B cell (primary cell): ENCODE measurements around the gene DLGAP5. TPM values are rescaled to one million over a fixed set of nuclear protein-coding genes. Genes with fewer than 3 reads are reported as not detected.

Experiments used
- ATAC-seq: fragments of 200-7000 bp; cut with Tn5 transposase; one replicate; pipeline ENCODE4 v1.10.0; 2021; ENCODE audit warnings: low read depth, mild to moderate bottlenecking, moderate number of reproducible peaks, moderate library complexity
- CTCF ChIA-PET: fragments of 350-600 bp; sonication (Branson Sonifier 250); formaldehyde crosslinking; loops from one replicate; lab custom pipeline; 2021; ENCODE audit warnings: antibody characterized with exemption, inconsistent platforms; lab: Charles Lee
- POLR2A ChIA-PET: fragments of 350-600 bp; sonication (Branson Sonifier 250); formaldehyde crosslinking; loops from one replicate; lab custom pipeline; 2021; ENCODE audit warnings: antibody characterized with exemption; lab: Charles Lee
- DNase-seq: peaks from one replicate; pipeline ENCODE4 v3.0.0; 2013
- H2AFZ ChIP-seq: 2 replicates; pipeline ENCODE4 v1.6.1; 2012; ENCODE audit warnings: mild to moderate bottlenecking, low read depth, low read length; ENCODE audit not compliant: insufficient read depth, poor library complexity, severe bottlenecking
- H3K27ac ChIP-seq, 2 donors: 1 replicate in 1 of 2; 2 replicates in 1 of 2; pipeline ENCODE4 v1.5.1; 2012 to 2013; ENCODE audit warnings: low read length in 2 of 2, mild to moderate bottlenecking in 2 of 2, moderate library complexity in 1 of 2
- H3K27me3 ChIP-seq, 4 experiments: fragments of 200-600 bp in 1 of 4; sonication (generic) in 1 of 4; replicated peaks in 1 of 4; 1 replicate in 2 of 4; 2 replicates in 2 of 4; pipeline versions ENCODE4 v1.6.1 to v1.7.0; 2013 to 2016; ENCODE audit warnings: low read length in 3 of 4, mild to moderate bottlenecking in 2 of 4, mixed read lengths in 1 of 4, moderate library complexity in 1 of 4; ENCODE audit not compliant: insufficient read depth in 4 of 4, control insufficient read depth in 3 of 4; ENCODE audit errors: control extremely low read depth in 1 of 4
- H3K36me3 ChIP-seq, 2 experiments: replicated peaks in 1 of 2; 1 replicate in 1 of 2; 2 replicates in 1 of 2; pipeline versions ENCODE4 v1.6.1 to v1.7.1; 2013; ENCODE audit warnings: low read length in 1 of 2; ENCODE audit not compliant: insufficient read depth in 2 of 2, control insufficient read depth in 1 of 2; ENCODE audit errors: control extremely low read depth in 1 of 2, extremely low read depth in 1 of 2
- H3K4me1 ChIP-seq, 2 donors: fragments of 200-600 bp in 1 of 2; sonication (generic) in 1 of 2; 1 replicate in 1 of 2; 2 replicates in 1 of 2; pipeline versions ENCODE4 v1.5.1 to v1.6.1; 2013 to 2017; ENCODE audit warnings: low read length in 2 of 2; ENCODE audit not compliant: control insufficient read depth in 2 of 2, insufficient read depth in 2 of 2
- H3K4me2 ChIP-seq: replicated peaks from 2 replicates; pipeline ENCODE3; 2012; ENCODE audit warnings: mild to moderate bottlenecking, low read depth, low read length; ENCODE audit not compliant: poor library complexity, severe bottlenecking
- H3K4me3 ChIP-seq, 5 experiments: fragments of 200-600 bp in 1 of 5; sonication (generic) in 1 of 5; 1 replicate in 3 of 5; 2 replicates in 2 of 5; pipeline versions ENCODE4 v1.5.1 to v1.7.0; 2011 to 2016; ENCODE audit warnings: low read length in 4 of 5, mild to moderate bottlenecking in 4 of 5, low read depth in 2 of 5, control low read depth in 1 of 5, moderate library complexity in 1 of 5; ENCODE audit not compliant: insufficient read depth in 1 of 5; ENCODE audit errors: control extremely low read depth in 1 of 5, extremely low read depth in 1 of 5
- H3K79me2 ChIP-seq: fragments of 200-600 bp; sonication (generic); one replicate; pipeline ENCODE4 v1.6.0; 2016; ENCODE audit warnings: low read length; ENCODE audit not compliant: control insufficient read depth, insufficient read depth
- H3K9ac ChIP-seq: fragments of 200-600 bp; sonication (generic); 2 replicates; pipeline ENCODE4 v1.6.1; 2017; ENCODE audit warnings: mild to moderate bottlenecking, low read length, moderate library complexity
- H3K9me3 ChIP-seq, 3 donors: one replicate each; pipeline versions ENCODE4 v1.6.1 to v1.7.1; 2013; ENCODE audit warnings: low read length in 2 of 3; ENCODE audit not compliant: control insufficient read depth in 2 of 3, insufficient read depth in 1 of 3; ENCODE audit errors: control extremely low read depth in 1 of 3
- H4K20me1 ChIP-seq: 2 replicates; pipeline ENCODE4 v1.6.0; 2012; ENCODE audit warnings: mild to moderate bottlenecking, low read length; ENCODE audit not compliant: insufficient read depth, control insufficient read depth, poor library complexity, severe bottlenecking
- H3K27ac Mint-ChIP-seq: one replicate; pipeline ENCODE4 v1.8.0; 2021; ENCODE audit warnings: mixed read lengths
- H3K27me3 Mint-ChIP-seq: one replicate; pipeline ENCODE4 v1.8.0; 2021; ENCODE audit warnings: mixed read lengths
- H3K4me1 Mint-ChIP-seq: one replicate; pipeline ENCODE4 v1.8.0; 2021; ENCODE audit warnings: mixed read lengths
- H3K4me3 Mint-ChIP-seq: one replicate; pipeline ENCODE4 v1.8.0; 2021; ENCODE audit warnings: mixed read lengths
- H3K9me3 Mint-ChIP-seq: one replicate; pipeline ENCODE4 v1.8.0; 2022; ENCODE audit warnings: mixed read lengths; ENCODE audit not compliant: insufficient read depth
- CTCF ChIP-seq: fragments of 200-600 bp; IDR thresholded peaks from one replicate; pipeline ENCODE4 v1.8.0; 2022; ENCODE audit warnings: antibody characterized with exemption, mild to moderate bottlenecking
- EZH2 ChIP-seq: IDR thresholded peaks from 2 replicates; pipeline ENCODE4 v1.6.1; 2012; ENCODE audit warnings: borderline replicate concordance, low read depth, mild to moderate bottlenecking, moderate library complexity, low read length; ENCODE audit not compliant: insufficient read depth, poor library complexity, severe bottlenecking
- WGBS: methylation state at CpG from one replicate; pipeline ENCODE4 v1.1.5; 2013; ENCODE audit warnings: missing lambda C conversion rate; ENCODE audit not compliant: insufficient coverage; 5-methylcytosine and 5-hydroxymethylcytosine counted together
- intact Hi-C: fragments of 100-400 bp; cut with micrococcal nuclease; formaldehyde crosslinking; loops from one replicate; pipeline ENCODE4 v1.10.0; 2022
- polyA plus RNA-seq: library from polyadenylated mRNA; depleted of rRNA; stranded (reverse); fragments of >200 nt; gene quantifications from 2 replicates; pipeline ENCODE4 v1.2.3, GENCODE V29; 2012
- total RNA-seq, 2 donors: library from RNA; stranded (reverse); fragments of 120-200 nt in 1 of 2; gene quantifications; 1 replicate in 1 of 2; 2 replicates in 1 of 2; pipeline versions ENCODE4 v1.2.3 to v1.2.4, GENCODE V29; 2013 to 2022

The DLGAP5 gene
- total and polyA plus RNA-seq, 2 donors (not counting 1 experiment from before 2014, with no cell fraction given), result 0.12 TPM; not detected in 1

GRCh38 chr14:55188686-55189295 is 2.6 kb downstream of the DLGAP5 start:
- Mint-ChIP-seq H3K27ac (no peak overlapping the region), H3K27me3 (no peaks in the 10 kb centered on the region), H3K4me1 (peaks cover 14% of the 10 kb centered on the region), H3K4me3 (no peak overlapping the region), H3K9me3 (no peaks in the 10 kb centered on the region)
- no peak overlapping the region for H3K4me3 ChIP-seq
- CTCF ChIA-PET, result interaction anchor here (0.9 kb wide), 1 partner anchor 8 kb away, joined by 5 read pairs; no protein-coding TSS in a partner anchor
- no peaks in the 10 kb centered on the region for H3K9me3 ChIP-seq
- POLR2A ChIA-PET, result no interaction called here
- no peak overlapping the region for H3K9ac ChIP-seq
- no peaks in the 10 kb centered on the region for H3K36me3 ChIP-seq
- H2AFZ ChIP-seq, result no peak overlapping the region
- H3K79me2 ChIP-seq, result no peaks in the 10 kb centered on the region
- intact Hi-C loops, result no loop called here
- no peak overlapping the region for H3K4me2 ChIP-seq
- H3K27ac ChIP-seq, result no peak overlapping the region
- H3K4me1 ChIP-seq, result peaks cover 9 to 13% of the 10 kb centered on the region in 2 donors
- DNase-seq (no peak), ATAC-seq (no peak)
- no peaks in the 10 kb centered on the region for H3K27me3 ChIP-seq
- WGBS, result no CpG with 5 or more reads among the region's 4 CpGs
- TF ChIP-seq CTCF (no peak), EZH2 (no peak)
- no peaks in the 10 kb centered on the region for H4K20me1 ChIP-seq

GRCh38 chr14:55180434-55180833 is 11.0 kb downstream of the DLGAP5 start:
- ChIA-PET POLR2A (no interaction called here), CTCF (interaction anchor here (1.0 to 1.2 kb wide), 2 partner anchors 9 to 20 kb away, joined by 3 to 5 read pairs; no protein-coding TSS in a partner anchor)
- Histone ChIP-seq H3K27ac (no peak overlapping the region), H3K79me2 (no peaks in the 10 kb centered on the region), H2AFZ (peak overlapping the region; percentile 65), H3K9me3 (no peaks in the 10 kb centered on the region), H3K4me2 (peak overlapping the region; percentile 26), H4K20me1 (no peaks in the 10 kb centered on the region), H3K4me3 (no peak overlapping the region), H3K27me3 (no peaks in the 10 kb centered on the region), H3K4me1 (peaks cover 7 to 9% of the 10 kb centered on the region in 2 donors), H3K36me3 (no peaks in the 10 kb centered on the region), H3K9ac (peak overlapping the region; percentile 28)
- no peak for DNase-seq
- H3K4me1 Mint-ChIP-seq, result peaks cover 12% of the 10 kb centered on the region
- no peaks in the 10 kb centered on the region for H3K27me3 Mint-ChIP-seq
- H3K27ac Mint-ChIP-seq, result no peak overlapping the region
- peak overlapping the region; percentile 26 for H3K4me3 Mint-ChIP-seq
- TF ChIP-seq EZH2, result no peak
- no peak for TF ChIP-seq CTCF
- H3K9me3 Mint-ChIP-seq, result no peaks in the 10 kb centered on the region
- ATAC-seq, result no peak
- intact Hi-C loops, result no loop called here
- WGBS, result no CpG with 5 or more reads among the region's 4 CpGs
